ENCODE data around the gene SORCS1.

Gene SORCS1

DNA sequence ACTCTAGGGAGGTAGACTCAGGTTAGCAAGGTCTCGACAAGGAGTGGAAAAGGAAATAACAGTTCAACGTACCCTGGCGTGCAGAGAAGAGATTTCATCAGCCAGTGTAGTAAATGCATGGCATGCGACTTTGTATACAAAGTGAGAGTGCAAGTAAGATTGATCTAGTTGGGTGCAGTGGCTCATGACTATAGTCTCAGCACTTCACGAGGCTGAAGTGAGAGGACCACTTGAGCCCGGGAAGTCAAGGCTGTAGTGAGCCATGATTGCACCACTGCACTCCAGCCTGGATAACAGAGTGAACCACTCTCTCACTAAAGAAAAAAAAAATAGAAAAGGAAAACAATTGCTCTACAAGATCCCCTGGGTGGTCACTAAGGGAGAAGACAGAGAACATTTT lies 528.6 kb downstream of the SORCS1 start:
- FAIRE-seq (no peak), DNase-seq (ENCODE audit: insufficient read length, low spot score) (no peak)
- no peak for TF ChIP-seq POLR2A (IDR thresholded peaks at IDR 0.05; ENCODE audit: low read depth, low read length)

DNA sequence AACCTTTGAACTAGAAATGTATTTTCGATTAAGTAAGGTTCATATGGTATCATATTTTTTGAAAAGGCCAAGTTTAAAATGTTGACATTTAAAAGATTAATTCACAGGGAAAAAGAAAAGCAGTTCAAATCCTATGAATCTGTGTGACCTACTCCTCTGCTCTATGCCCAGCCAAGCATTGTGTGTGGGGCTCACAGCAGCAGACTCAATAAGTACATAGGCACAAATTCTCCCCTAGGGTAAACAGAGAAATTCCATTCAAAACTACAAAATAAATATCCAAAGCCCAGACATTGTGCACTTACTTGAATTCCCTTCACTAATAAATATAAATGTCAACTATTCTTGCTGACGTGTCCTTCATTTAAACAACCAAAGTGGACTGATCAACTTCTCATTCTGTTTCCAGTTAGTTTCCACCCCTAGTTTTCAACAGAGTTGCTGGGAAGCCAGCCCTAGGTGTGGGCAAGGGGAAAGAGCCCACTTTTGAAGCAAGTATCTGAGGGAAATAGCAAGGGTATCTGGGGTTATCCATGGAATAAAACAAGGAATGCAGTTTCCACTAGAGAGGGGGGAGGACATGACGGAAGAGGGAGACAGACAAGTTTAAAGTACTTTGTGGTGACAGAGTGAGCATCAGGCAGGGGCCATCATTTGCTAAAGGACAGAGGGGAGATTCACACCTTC lies 533.3 kb downstream of the SORCS1 start:
- FAIRE-seq (no peak), DNase-seq (ENCODE audit: insufficient read length, low spot score) (no peak)
- TF ChIP-seq POLR2A (IDR thresholded peaks at IDR 0.05; ENCODE audit: low read depth, low read length) = no peak

GRCh38 chr10:106626371-106626770 lies 538.1 kb downstream of the SORCS1 start:
- DNase-seq (ENCODE audit: insufficient read length, low spot score) = no peak
- TF ChIP-seq POLR2A (IDR thresholded peaks at IDR 0.05; ENCODE audit: low read depth, low read length) = no peak
- no peak for FAIRE-seq

- FAIRE-seq = no peak
- DNase-seq (ENCODE audit: insufficient read length, low spot score) = no peak
- no peak for TF ChIP-seq POLR2A (IDR thresholded peaks at IDR 0.05; ENCODE audit: low read depth, low read length)
Observed at GRCh38 chr10:106625751-106626150, 538.8 kb downstream of the SORCS1 start.

GRCh38 chr10:106619346-106619745 lies 545.2 kb downstream of the SORCS1 start:
- FAIRE-seq (no peak), DNase-seq (ENCODE audit: insufficient read length, low spot score) (no peak)
- TF ChIP-seq POLR2A (IDR thresholded peaks at IDR 0.05; ENCODE audit: low read depth, low read length) = no peak

DNA sequence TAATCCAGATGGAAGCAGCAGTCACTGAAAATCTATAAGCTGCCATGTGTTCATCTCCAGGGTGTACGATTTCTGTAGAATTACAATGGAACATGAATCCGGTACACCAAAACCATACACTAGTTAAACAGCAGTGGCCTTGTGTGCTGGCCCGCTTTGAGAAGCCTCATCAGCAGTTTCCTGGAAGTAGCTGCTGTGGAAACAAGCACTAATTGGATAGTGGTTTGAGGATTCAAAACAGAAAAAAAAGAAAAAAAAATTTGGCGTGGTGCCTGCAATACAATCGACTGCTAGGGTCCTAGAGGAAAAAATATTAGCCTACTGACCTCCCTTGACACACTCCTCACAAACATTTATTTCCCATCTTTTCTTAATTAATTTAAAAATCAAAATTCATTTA lies 545.9 kb downstream of the SORCS1 start:
- DNase-seq (ENCODE audit: insufficient read length, low spot score) = no peak
- no peak for FAIRE-seq
- no peak for TF ChIP-seq POLR2A (IDR thresholded peaks at IDR 0.05; ENCODE audit: low read depth, low read length)

GRCh38 chr10:106615081-106615480 lies 549.4 kb downstream of the SORCS1 start:
- DNase-seq (ENCODE audit: insufficient read length, low spot score) = no peak
- FAIRE-seq = no peak
- no peak for TF ChIP-seq POLR2A (IDR thresholded peaks at IDR 0.05; ENCODE audit: low read depth, low read length)

DNA sequence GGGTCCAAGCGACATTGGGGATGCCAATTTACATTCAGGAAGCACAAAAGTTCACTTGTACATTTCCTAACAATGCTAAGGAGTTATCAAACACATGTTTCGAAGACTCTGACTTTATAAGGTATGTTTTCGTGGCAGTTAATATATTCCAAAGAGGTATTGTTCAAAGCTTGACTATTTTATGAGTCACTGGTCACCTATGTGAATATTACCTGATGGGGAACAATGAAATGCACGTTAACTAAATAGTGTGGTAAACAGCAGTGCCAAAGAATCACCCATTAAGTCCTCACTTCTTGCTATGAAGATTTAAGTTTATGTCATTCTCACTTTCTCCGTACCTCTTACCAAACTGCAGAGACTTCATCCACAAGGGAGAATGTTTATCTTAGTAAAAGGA lies 550.2 kb downstream of the SORCS1 start:
- DNase-seq (ENCODE audit: insufficient read length, low spot score) = no peak
- no peak for FAIRE-seq
- no peak for TF ChIP-seq POLR2A (IDR thresholded peaks at IDR 0.05; ENCODE audit: low read depth, low read length)

DNA sequence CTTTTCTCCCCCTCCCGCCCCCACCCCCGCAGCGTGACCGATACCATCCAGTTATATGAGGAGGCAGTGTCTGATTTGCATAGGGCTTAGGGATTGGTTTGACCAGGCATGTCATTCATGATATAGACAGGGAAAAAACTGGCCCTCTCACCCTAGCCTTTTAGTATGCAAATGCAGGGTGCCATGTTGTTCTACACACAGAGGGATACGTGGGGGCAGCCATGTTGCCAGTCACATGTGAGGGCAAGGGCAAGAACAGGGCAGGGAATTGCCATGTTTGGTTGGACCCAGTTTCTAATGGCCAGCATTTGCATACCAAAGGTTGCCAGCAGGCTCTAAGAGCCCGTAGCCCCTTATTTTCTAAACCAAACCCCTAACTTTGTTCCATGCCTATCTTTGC lies 552.1 kb downstream of the SORCS1 start:
- FAIRE-seq (no peak), DNase-seq (ENCODE audit: insufficient read length, low spot score) (no peak)

DNA sequence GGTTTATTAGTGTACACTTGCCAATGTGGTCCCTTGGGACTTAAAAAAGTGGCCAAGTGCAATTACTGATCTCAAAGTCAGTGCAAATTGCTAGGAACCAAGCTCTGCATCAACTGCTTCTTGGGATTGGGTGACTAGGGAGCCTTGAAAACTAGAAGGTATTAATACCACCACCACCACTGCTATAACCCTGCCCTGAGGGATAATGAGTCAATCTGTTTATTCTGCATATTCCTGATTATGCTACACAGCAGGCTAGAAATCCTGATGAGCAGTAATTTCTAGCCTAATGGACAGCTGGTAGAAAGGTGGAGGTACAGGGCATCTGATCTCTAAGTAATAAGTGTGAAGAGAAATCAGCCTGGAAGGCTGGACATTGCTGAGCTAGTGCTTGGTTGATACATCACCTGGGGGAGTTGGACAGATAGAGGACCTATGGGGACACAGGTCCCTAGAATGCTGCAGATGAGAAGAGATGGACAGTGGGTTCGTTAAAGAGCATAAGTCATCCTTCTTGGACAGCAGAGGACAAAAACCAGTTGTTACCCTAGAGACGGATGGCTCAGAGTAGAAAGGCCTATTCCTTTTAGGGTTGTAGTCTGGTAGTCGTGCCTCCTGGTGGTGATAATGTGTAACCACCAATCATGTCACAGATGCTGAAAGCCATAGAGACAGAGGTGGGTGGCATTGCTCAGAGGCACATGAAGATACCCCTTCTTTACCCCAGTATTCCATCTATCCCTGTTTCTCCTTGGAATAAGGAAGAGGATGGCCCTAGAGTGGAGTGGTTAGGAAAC lies 554.8 kb downstream of the SORCS1 start:
- no peak for TF ChIP-seq POLR2A (IDR thresholded peaks at IDR 0.05; ENCODE audit: low read depth, low read length)
- DNase-seq (ENCODE audit: insufficient read length, low spot score) (no peak), FAIRE-seq (no peak)

More for the DNA sequence above, 552.1 kb downstream of the SORCS1 start:
- TF ChIP-seq POLR2A (IDR thresholded peaks at IDR 0.05; ENCODE audit: low read depth, low read length) = no peak

GRCh38 chr10:106608066-106608465 lies 556.4 kb downstream of the SORCS1 start:
- no peak for TF ChIP-seq POLR2A (IDR thresholded peaks at IDR 0.05; ENCODE audit: low read depth, low read length)
- DNase-seq (ENCODE audit: insufficient read length, low spot score) = no peak
- FAIRE-seq = no peak

GRCh38 chr10:106595281-106595680 lies 569.2 kb downstream of the SORCS1 start:
- FAIRE-seq (no peak), DNase-seq (ENCODE audit: insufficient read length, low spot score) (no peak)
- TF ChIP-seq POLR2A (IDR thresholded peaks at IDR 0.05; ENCODE audit: low read depth, low read length) = no peak

- no peak for TF ChIP-seq POLR2A (IDR thresholded peaks at IDR 0.05; ENCODE audit: low read depth, low read length)
- FAIRE-seq (no peak), DNase-seq (ENCODE audit: insufficient read length, low spot score) (no peak)
Observed at GRCh38 chr10:106593876-106594275, 570.6 kb downstream of the SORCS1 start.

DNA sequence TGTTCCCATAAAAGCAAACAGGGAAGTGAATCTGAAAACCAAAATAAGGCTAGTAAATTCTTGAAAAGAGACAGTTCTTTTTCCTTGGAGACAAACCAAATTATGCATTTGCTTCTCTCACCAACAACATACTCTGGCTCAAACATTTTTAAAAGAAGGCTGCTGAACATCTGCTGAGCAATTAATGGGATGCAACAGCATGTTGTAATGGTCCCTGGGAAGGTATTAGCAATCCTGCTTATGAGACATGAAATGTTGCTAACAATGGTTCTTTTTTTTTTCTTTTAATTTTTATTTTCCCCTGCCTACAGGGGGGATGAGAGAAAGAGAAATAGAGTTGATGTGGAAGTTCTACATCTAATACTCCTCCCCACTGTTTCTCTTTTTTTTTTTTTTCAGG lies 572.1 kb downstream of the SORCS1 start:
- DNase-seq (ENCODE audit: insufficient read length, low spot score) = no peak
- TF ChIP-seq POLR2A (IDR thresholded peaks at IDR 0.05; ENCODE audit: low read depth, low read length) = no peak
- no peak for FAIRE-seq

DNA sequence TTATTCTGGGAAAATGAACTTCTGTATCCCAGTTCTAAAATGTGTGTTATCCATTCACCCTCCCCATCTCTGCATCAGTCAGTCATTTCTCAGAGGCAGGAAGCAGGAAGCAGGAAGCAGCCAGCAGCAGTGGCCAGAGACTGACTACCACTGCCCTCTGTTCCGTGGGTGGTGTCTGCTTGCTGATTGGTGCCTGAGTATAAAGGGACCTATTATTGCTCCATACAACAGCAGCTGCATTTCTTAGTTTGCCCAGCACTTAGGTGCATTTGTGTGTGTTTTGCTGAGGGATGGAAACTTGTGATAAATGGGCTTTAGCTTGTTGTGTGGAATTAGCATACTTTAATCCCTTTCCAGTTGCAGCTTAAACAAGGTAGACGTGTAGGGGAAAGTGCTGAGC lies 582.2 kb downstream of the SORCS1 start:
- FAIRE-seq (no peak), DNase-seq (ENCODE audit: insufficient read length, low spot score) (no peak)
- no peak for TF ChIP-seq POLR2A (IDR thresholded peaks at IDR 0.05; ENCODE audit: low read depth, low read length)
